Pancreas (tissue), 10 donors: Measurements from ENCODE around the gene PARD3. TPM values are rescaled to one million over a fixed set of nuclear protein-coding genes. Genes with fewer than 3 reads are reported as not detected.

Experiments
- ATAC-seq, 4 donors: fragments of 200-7000 bp; cut with Tn5 transposase; one replicate each; pipeline versions ENCODE4 v1.8.0 to v1.9.1; 2020; ENCODE audit warnings: mild to moderate bottlenecking in 4 of 4, moderate library complexity in 4 of 4
- DNase-seq, 6 donors: peaks; one replicate each; pipeline ENCODE4 v3.0.0-alpha.2; 2020
- FAIRE-seq: peaks from 2 replicates; lab custom pipeline; 2012; peaks lifted over from hg19 to GRCh38; lab: Jason Lieb, UNC
- H3K27ac ChIP-seq, 4 donors: fragments of 200-600 bp; sonication (generic); 1 replicate in 3 of 4; 2 replicates in 1 of 4; pipeline versions ENCODE4 v1.5.0 to v1.8.0; 2020
- H3K27me3 ChIP-seq, 4 donors: fragments of 200-600 bp; one replicate each; pipeline ENCODE4 v1.8.0; 2021
- H3K36me3 ChIP-seq, 3 donors: fragments of 200-600 bp; sonication (generic) in 1 of 3; one replicate each; pipeline versions ENCODE4 v1.5.0 to v1.8.0; 2020 to 2021
- H3K4me1 ChIP-seq, 3 donors: fragments of 200-600 bp; one replicate each; pipeline ENCODE4 v1.8.0; 2021
- H3K4me3 ChIP-seq, 4 donors: fragments of 200-600 bp; sonication (generic) in 2 of 4; one replicate each; pipeline versions ENCODE4 v1.5.0 to v1.8.0; 2020 to 2021
- H3K9me3 ChIP-seq, 4 donors: fragments of 200-600 bp; one replicate each; pipeline ENCODE4 v1.8.0; 2021
- CTCF ChIP-seq, 4 donors: fragments of 200-600 bp; sonication (generic) in 3 of 4; IDR thresholded peaks; one replicate each; pipeline versions ENCODE4 v1.5.0 to v1.8.0; 2021; ENCODE audit warnings: antibody characterized with exemption in 4 of 4
- WGBS, 2 donors: extraction: QIAGEN DNeasy Blood & Tissue Kit; methylation state at CpG; one replicate each; pipeline ENCODE4 v1.1.7; 2013; 5-methylcytosine and 5-hydroxymethylcytosine counted together
- intact Hi-C, 3 donors: fragments of 100-400 bp; cut with DNase I; formaldehyde crosslinking; loops; one replicate each; pipeline versions ENCODE4 v1.11.1 to v1.14.2; 2022
- polyA plus RNA-seq, 2 donors: library from polyadenylated mRNA; stranded (reverse); fragments of 200-250 nt; gene quantifications; one replicate each; pipeline ENCODE4 v1.2.3, GENCODE V29; 2013
- total RNA-seq, 6 donors: library from RNA; stranded (reverse); fragmentation: NEBNext Ultra II Directional in 4 of 6; extraction: Animal tissue kit (Norgen Biotek cat#: 25700) in 4 of 6; gene quantifications; one replicate each; pipeline versions ENCODE4 v1.2.1 to v1.2.4, GENCODE V29; 2021 to 2023
- donor health status: healthy with polysubstance abuse.
- donor health status: DM: no; HTN: no; CAD: no; lungs with moderate emphysema.
- donor health status: DM: no; HTN: no; CAD: no.
- donor health status: control.
- donor health status: control.
- donor health status: Bipolar disorder and iron deficiency.
- donor health status: DM: yes; HTN: yes; CAD: no.
- donor health status: DM: no; HTN: no; CAD: no.
- donor health status: DM: no; HTN: no; CAD: no.
- donor health status: DM: yes; HTN: yes; CAD: no.

The PARD3 gene
- total and polyA plus RNA-seq, 8 donors: 12.8 to 32.3 (median 23.4) TPM

- Histone ChIP-seq H3K9me3 (no peaks in the 10 kb centered on the region), H3K27ac (no peak overlapping the region), H3K27me3 (no peaks in the 10 kb centered on the region), H3K4me3 (no peak overlapping the region), H3K4me1 (peaks cover 8 to 12% (median 8%) of the 10 kb centered on the region in 3 donors), H3K36me3 (no peaks in the 10 kb centered on the region)
- intact Hi-C loops: loop anchor here in 1 of 3 donors (10.0 kb wide), 1 partner anchor 91 kb away; no protein-coding TSS in a partner anchor
- 90 to 91% methylated on average over 8 of the region's 8 CpGs for WGBS, 2 donors
- TF ChIP-seq CTCF (IDR thresholded peaks at IDR 0.05): no peak
- no peak for DNase-seq
- FAIRE-seq: no peak
- peak in 1 of 4 donors; percentile 28 for ATAC-seq
Observed at GRCh38 chr10:34674176-34674575, 140.9 kb downstream of the PARD3 start.

GRCh38 chr10:34670081-34670480, 145.0 kb downstream of the PARD3 start:
- peaks cover 8 to 17% (median 8%) of the 10 kb centered on the region in 3 donors for H3K4me1 ChIP-seq
- DNase-seq: no peak
- ATAC-seq: no peak
- FAIRE-seq: no peak
- H3K9me3 ChIP-seq: no peaks in the 10 kb centered on the region
- H3K36me3 ChIP-seq: no peaks in the 10 kb centered on the region
- no peak for TF ChIP-seq CTCF (IDR thresholded peaks at IDR 0.05)
- H3K27ac ChIP-seq: no peak overlapping the region
- intact Hi-C loops: loop anchor here in 1 of 3 donors (10.0 kb wide), 1 partner anchor 95 kb away; no protein-coding TSS in a partner anchor
- WGBS, 2 donors: 71 to 72% methylated on average over 13 of the region's 13 CpGs
- H3K27me3 ChIP-seq: no peaks in the 10 kb centered on the region
- no peak overlapping the region for H3K4me3 ChIP-seq

- intact Hi-C loops: no loop called here
- ATAC-seq (no peak), FAIRE-seq (no peak), DNase-seq (no peak)
- H3K4me1 ChIP-seq: peaks cover 8 to 17% (median 8%) of the 10 kb centered on the region in 3 donors
- no peaks in the 10 kb centered on the region for H3K27me3 ChIP-seq
- H3K36me3 ChIP-seq: no peaks in the 10 kb centered on the region
- 90 to 97% methylated on average over 3 of the region's 3 CpGs for WGBS, 2 donors
- H3K4me3 ChIP-seq: no peak overlapping the region
- TF ChIP-seq CTCF (IDR thresholded peaks at IDR 0.05): no peak
- no peaks in the 10 kb centered on the region for H3K9me3 ChIP-seq
- no peak overlapping the region for H3K27ac ChIP-seq
Observed at GRCh38 chr10:34669079-34669478, 146.0 kb downstream of the PARD3 start.

- 8 to 18% methylated on average over 1 of the region's 1 CpG for WGBS, 2 donors
Observed at GRCh38 chr10:34667177-34667576, 147.9 kb downstream of the PARD3 start.

More at GRCh38 chr10:34667177-34667576, 147.9 kb downstream of the PARD3 start:
- ATAC-seq (no peak), FAIRE-seq (no peak), DNase-seq (no peak)
- intact Hi-C loops: no loop called here
- H3K27me3 ChIP-seq: no peaks in the 10 kb centered on the region
- peaks cover 0 to 5% (median 0%) of the 10 kb centered on the region in 3 donors for H3K4me1 ChIP-seq
- no peaks in the 10 kb centered on the region for H3K9me3 ChIP-seq
- TF ChIP-seq CTCF (IDR thresholded peaks at IDR 0.05): no peak
- H3K27ac ChIP-seq: no peak overlapping the region
- H3K4me3 ChIP-seq: no peak overlapping the region
- no peaks in the 10 kb centered on the region for H3K36me3 ChIP-seq
